ENCODE data around the gene LRCH1. TPM values are rescaled to one million over a fixed set of nuclear protein-coding genes. Genes with fewer than 3 reads are reported as not detected.

LRCH1 gene
- total and polyA plus RNA-seq, 5 donors from 2014 or later, result 2.6 to 23.5 (median 3.4) TPM

- no peaks in the 10 kb centered on the region for H3K27me3 Mint-ChIP-seq
- Histone ChIP-seq H3K9me3 (ENCODE audit: control insufficient read depth in 2 of 2, low read length in 2 of 2) (no peaks in the 10 kb centered on the region), H3K27ac (ENCODE audit: insufficient read depth, low read length, poor library complexity, severe bottlenecking) (no peak overlapping the region), H3K4me3 (ENCODE audit: low read depth, low read length) (no peak overlapping the region), H3K4me1 (ENCODE audit: control insufficient read depth, insufficient read depth, low read length, poor library complexity, severe bottlenecking) (no peaks in the 10 kb centered on the region), H3K27me3 (ENCODE audit: control insufficient read depth, insufficient read depth, low read length) (no peaks in the 10 kb centered on the region), H3K36me3 (ENCODE audit: control insufficient read depth, insufficient read depth, low read length) (no peaks in the 10 kb centered on the region)
- no peaks in the 10 kb centered on the region for H3K9me3 Mint-ChIP-seq
- ATAC-seq (ENCODE audit: low read depth in 2 of 2), result no peak
- no peak overlapping the region for H3K4me3 Mint-ChIP-seq
- H3K36me3 Mint-ChIP-seq, result peaks cover 5% of the 10 kb centered on the region
- H3K27ac Mint-ChIP-seq, result peak overlapping the region in 1 of 3 donors; percentile 9
- DNase-seq, result no peak
- H3K4me1 Mint-ChIP-seq, result peaks cover 33 to 48% (median 40%) of the 10 kb centered on the region in 4 donors
Measured at GRCh38 chr13:46659413-46660065, 106.6 kb downstream of the LRCH1 start.

- Mint-ChIP-seq H3K27me3 (no peaks in the 10 kb centered on the region), H3K9me3 (no peaks in the 10 kb centered on the region), H3K36me3 (peaks cover 5% of the 10 kb centered on the region), H3K4me1 (peaks cover 35 to 44% (median 39%) of the 10 kb centered on the region in 4 donors), H3K27ac (no peak overlapping the region), H3K4me3 (no peak overlapping the region)
- no peaks in the 10 kb centered on the region for H3K36me3 ChIP-seq (ENCODE audit: control insufficient read depth, insufficient read depth, low read length)
- no peaks in the 10 kb centered on the region for H3K9me3 ChIP-seq (ENCODE audit: control insufficient read depth in 2 of 2, low read length in 2 of 2)
- peaks cover under 1% of the 10 kb centered on the region for H3K4me1 ChIP-seq (ENCODE audit: control insufficient read depth, insufficient read depth, low read length, poor library complexity, severe bottlenecking)
- H3K27me3 ChIP-seq (ENCODE audit: control insufficient read depth, insufficient read depth, low read length), result no peaks in the 10 kb centered on the region
- no peak for DNase-seq
- no peak overlapping the region for H3K27ac ChIP-seq (ENCODE audit: insufficient read depth, low read length, poor library complexity, severe bottlenecking)
- no peak overlapping the region for H3K4me3 ChIP-seq (ENCODE audit: low read depth, low read length)
- ATAC-seq (ENCODE audit: low read depth in 2 of 2), result no peak
Measured at GRCh38 chr13:46660416-46660815, 107.4 kb downstream of the LRCH1 start.

- Mint-ChIP-seq H3K36me3 (peaks cover 5% of the 10 kb centered on the region), H3K4me3 (no peak overlapping the region), H3K27ac (no peak overlapping the region), H3K9me3 (no peaks in the 10 kb centered on the region), H3K4me1 (peaks cover 34 to 44% (median 42%) of the 10 kb centered on the region in 4 donors), H3K27me3 (no peaks in the 10 kb centered on the region)
- ATAC-seq (ENCODE audit: low read depth in 2 of 2) (no peak), DNase-seq (no peak)
- Histone ChIP-seq H3K4me3 (ENCODE audit: low read depth, low read length) (no peak overlapping the region), H3K27ac (ENCODE audit: insufficient read depth, low read length, poor library complexity, severe bottlenecking) (no peak overlapping the region), H3K4me1 (ENCODE audit: control insufficient read depth, insufficient read depth, low read length, poor library complexity, severe bottlenecking) (peaks cover 5% of the 10 kb centered on the region), H3K36me3 (ENCODE audit: control insufficient read depth, insufficient read depth, low read length) (no peaks in the 10 kb centered on the region), H3K27me3 (ENCODE audit: control insufficient read depth, insufficient read depth, low read length) (no peaks in the 10 kb centered on the region), H3K9me3 (ENCODE audit: control insufficient read depth in 2 of 2, low read length in 2 of 2) (no peaks in the 10 kb centered on the region)
Measured at GRCh38 chr13:46660857-46661256, 107.9 kb downstream of the LRCH1 start.

- Mint-ChIP-seq H3K36me3 (peaks cover 5% of the 10 kb centered on the region), H3K4me1 (peaks cover 25 to 52% (median 48%) of the 10 kb centered on the region in 4 donors), H3K27me3 (no peaks in the 10 kb centered on the region), H3K27ac (peak overlapping the region; percentile 44 to 79 (median 72)), H3K4me3 (peak overlapping the region in 1 of 4 donors; percentile 15), H3K9me3 (no peaks in the 10 kb centered on the region)
- ATAC-seq (ENCODE audit: low read depth in 2 of 2) (no peak), DNase-seq (no peak)
- H3K27ac ChIP-seq (ENCODE audit: insufficient read depth, low read length, poor library complexity, severe bottlenecking), result no peak overlapping the region
- H3K27me3 ChIP-seq (ENCODE audit: control insufficient read depth, insufficient read depth, low read length), result no peaks in the 10 kb centered on the region
- peaks cover 16% of the 10 kb centered on the region for H3K4me1 ChIP-seq (ENCODE audit: control insufficient read depth, insufficient read depth, low read length, poor library complexity, severe bottlenecking)
- no peaks in the 10 kb centered on the region for H3K9me3 ChIP-seq (ENCODE audit: control insufficient read depth in 2 of 2, low read length in 2 of 2)
- H3K36me3 ChIP-seq (ENCODE audit: control insufficient read depth, insufficient read depth, low read length), result no peaks in the 10 kb centered on the region
- no peak overlapping the region for H3K4me3 ChIP-seq (ENCODE audit: low read depth, low read length)
Measured at GRCh38 chr13:46662690-46663089, 109.7 kb downstream of the LRCH1 start.

- no peak overlapping the region for H3K27ac ChIP-seq (ENCODE audit: insufficient read depth, low read length, poor library complexity, severe bottlenecking)
- no peak for ATAC-seq (ENCODE audit: low read depth in 2 of 2)
- Mint-ChIP-seq H3K4me3 (peak overlapping the region in 2 of 4 donors; percentile 6 to 35), H3K9me3 (no peaks in the 10 kb centered on the region), H3K4me1 (peaks cover 30 to 60% (median 54%) of the 10 kb centered on the region in 4 donors), H3K36me3 (peaks cover 5% of the 10 kb centered on the region), H3K27ac (peak overlapping the region; percentile 55 to 74 (median 72)), H3K27me3 (no peaks in the 10 kb centered on the region)
- H3K27me3 ChIP-seq (ENCODE audit: control insufficient read depth, insufficient read depth, low read length), result no peaks in the 10 kb centered on the region
- H3K36me3 ChIP-seq (ENCODE audit: control insufficient read depth, insufficient read depth, low read length), result no peaks in the 10 kb centered on the region
- peaks cover 20% of the 10 kb centered on the region for H3K4me1 ChIP-seq (ENCODE audit: control insufficient read depth, insufficient read depth, low read length, poor library complexity, severe bottlenecking)
- H3K4me3 ChIP-seq (ENCODE audit: low read depth, low read length), result no peak overlapping the region
- DNase-seq, result no peak
- H3K9me3 ChIP-seq (ENCODE audit: control insufficient read depth in 2 of 2, low read length in 2 of 2), result no peaks in the 10 kb centered on the region
Measured at GRCh38 chr13:46663206-46664037, 110.5 kb downstream of the LRCH1 start.

GRCh38 chr13:46664195-46664594 lies 111.2 kb downstream of the LRCH1 start:
- H3K9me3 Mint-ChIP-seq, result no peaks in the 10 kb centered on the region
- no peaks in the 10 kb centered on the region for H3K27me3 ChIP-seq (ENCODE audit: control insufficient read depth, insufficient read depth, low read length)
- H3K4me3 Mint-ChIP-seq, result no peak overlapping the region
- DNase-seq (no peak), ATAC-seq (ENCODE audit: low read depth in 2 of 2) (no peak)
- H3K27me3 Mint-ChIP-seq, result no peaks in the 10 kb centered on the region
- peaks cover 22% of the 10 kb centered on the region for H3K4me1 ChIP-seq (ENCODE audit: control insufficient read depth, insufficient read depth, low read length, poor library complexity, severe bottlenecking)
- peaks cover 5% of the 10 kb centered on the region for H3K36me3 Mint-ChIP-seq
- H3K4me3 ChIP-seq (ENCODE audit: low read depth, low read length), result no peak overlapping the region
- H3K4me1 Mint-ChIP-seq, result peaks cover 30 to 66% (median 59%) of the 10 kb centered on the region in 4 donors
- H3K27ac ChIP-seq (ENCODE audit: insufficient read depth, low read length, poor library complexity, severe bottlenecking), result no peak overlapping the region
- H3K27ac Mint-ChIP-seq, result peak overlapping the region in 1 of 3 donors; percentile 57
- H3K36me3 ChIP-seq (ENCODE audit: control insufficient read depth, insufficient read depth, low read length), result no peaks in the 10 kb centered on the region
- H3K9me3 ChIP-seq (ENCODE audit: control insufficient read depth in 2 of 2, low read length in 2 of 2), result no peaks in the 10 kb centered on the region

- Mint-ChIP-seq H3K4me3 (peak overlapping the region in 1 of 4 donors; percentile 29), H3K4me1 (peaks cover 30 to 67% (median 59%) of the 10 kb centered on the region in 4 donors)
Measured at GRCh38 chr13:46665248-46665632, 112.3 kb downstream of the LRCH1 start.

More at GRCh38 chr13:46665248-46665632, 112.3 kb downstream of the LRCH1 start:
- no peak for DNase-seq
- no peaks in the 10 kb centered on the region for H3K9me3 ChIP-seq (ENCODE audit: control insufficient read depth in 2 of 2, low read length in 2 of 2)
- peaks cover 9% of the 10 kb centered on the region for H3K36me3 Mint-ChIP-seq
- no peaks in the 10 kb centered on the region for H3K27me3 ChIP-seq (ENCODE audit: control insufficient read depth, insufficient read depth, low read length)
- peaks cover 22% of the 10 kb centered on the region for H3K4me1 ChIP-seq (ENCODE audit: control insufficient read depth, insufficient read depth, low read length, poor library complexity, severe bottlenecking)
- no peak for ATAC-seq (ENCODE audit: low read depth in 2 of 2)
- H3K27ac Mint-ChIP-seq, result peak overlapping the region in 2 of 3 donors; percentile 76 to 92
- H3K36me3 ChIP-seq (ENCODE audit: control insufficient read depth, insufficient read depth, low read length), result peaks cover 3% of the 10 kb centered on the region
- no peaks in the 10 kb centered on the region for H3K9me3 Mint-ChIP-seq
- no peaks in the 10 kb centered on the region for H3K27me3 Mint-ChIP-seq
- peak overlapping the region; percentile 41 for H3K27ac ChIP-seq (ENCODE audit: insufficient read depth, low read length, poor library complexity, severe bottlenecking)
- H3K4me3 ChIP-seq (ENCODE audit: low read depth, low read length), result no peak overlapping the region

Data from CD4-positive, CD25-positive, alpha-beta regulatory T cell (primary cell).